ENCODE data around the gene PODXL.

PODXL gene

DNA sequence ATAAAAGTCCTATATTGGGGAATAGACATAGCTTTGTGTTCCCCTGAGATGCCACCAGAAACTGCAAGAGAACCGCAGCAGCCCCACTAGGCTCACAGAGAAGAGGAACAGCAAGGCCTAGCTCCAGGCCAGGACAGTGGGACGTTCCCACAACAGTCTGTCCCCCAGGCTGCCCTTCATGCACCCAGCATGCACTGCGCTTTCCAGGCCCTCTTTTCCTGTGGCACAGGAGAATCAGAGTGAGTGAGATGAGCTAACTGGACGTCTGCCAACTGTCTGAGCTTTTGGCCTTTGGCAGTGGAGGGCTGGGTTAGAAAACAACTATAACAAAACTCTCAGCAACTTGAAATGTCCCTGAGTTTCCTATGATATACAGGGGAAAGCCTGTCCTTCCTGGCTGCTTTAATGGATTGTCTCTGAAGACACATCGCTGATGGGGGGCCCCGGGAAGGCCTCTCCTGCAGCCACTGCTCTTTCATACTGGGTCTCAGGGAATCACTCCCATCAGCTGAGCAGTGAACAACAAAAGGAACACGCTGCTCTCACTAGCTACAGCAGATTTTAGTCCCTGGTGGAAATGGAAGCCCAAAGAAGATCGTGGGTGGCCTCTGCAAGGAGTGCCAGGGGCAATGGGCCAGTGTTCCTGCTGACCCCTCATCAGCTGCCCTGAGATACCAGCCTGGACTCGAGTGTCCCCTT is 53.5 kb downstream of the PODXL start:
- Histone ChIP-seq H3K9me3 (ENCODE audit: control extremely low read depth in 1 of 5, control insufficient read depth in 4 of 5, insufficient read depth in 2 of 5, low read depth in 1 of 5, low read length in 4 of 5) (no peaks in the 10 kb centered on the region), H3K4me1 (ENCODE audit: control extremely low read depth in 1 of 4, control insufficient read depth in 4 of 4, insufficient read depth in 4 of 4, low read length in 3 of 4) (peaks cover 0 to 27% (median 21%) of the 10 kb centered on the region in 4 experiments), H3K4me3 (ENCODE audit: control insufficient read depth in 1 of 7, extremely low read depth in 1 of 7, insufficient read depth in 4 of 7, low read depth in 2 of 7, low read length in 6 of 7) (no peak overlapping the region), H3K27ac (ENCODE audit: insufficient read depth in 1 of 2, low read depth in 1 of 2, low read length in 2 of 2, poor library complexity in 1 of 2, severe bottlenecking in 2 of 2) (no peak overlapping the region), H3K36me3 (ENCODE audit: control insufficient read depth in 4 of 4, insufficient read depth in 4 of 4, low read length in 3 of 4) (peaks cover 0 to 12% (median under 1%) of the 10 kb centered on the region in 4 experiments), H3K27me3 (replicated peaks in 2 of 5; ENCODE audit: control insufficient read depth in 4 of 5, insufficient read depth in 5 of 5, low read length in 4 of 5) (no peaks in the 10 kb centered on the region)
- DNase-seq: no peak
- POLR2A ChIA-PET: no interaction called here
- 86% methylated on average over 8 of the region's 9 CpGs for WGBS (ENCODE audit: insufficient coverage)
- CTCF ChIA-PET: interaction anchor here (0.9 to 10.5 kb wide), 3 partner anchors 9 to 185 kb away, joined by 4 to 113 read pairs (median 27); no protein-coding TSS in a partner anchor

DNA sequence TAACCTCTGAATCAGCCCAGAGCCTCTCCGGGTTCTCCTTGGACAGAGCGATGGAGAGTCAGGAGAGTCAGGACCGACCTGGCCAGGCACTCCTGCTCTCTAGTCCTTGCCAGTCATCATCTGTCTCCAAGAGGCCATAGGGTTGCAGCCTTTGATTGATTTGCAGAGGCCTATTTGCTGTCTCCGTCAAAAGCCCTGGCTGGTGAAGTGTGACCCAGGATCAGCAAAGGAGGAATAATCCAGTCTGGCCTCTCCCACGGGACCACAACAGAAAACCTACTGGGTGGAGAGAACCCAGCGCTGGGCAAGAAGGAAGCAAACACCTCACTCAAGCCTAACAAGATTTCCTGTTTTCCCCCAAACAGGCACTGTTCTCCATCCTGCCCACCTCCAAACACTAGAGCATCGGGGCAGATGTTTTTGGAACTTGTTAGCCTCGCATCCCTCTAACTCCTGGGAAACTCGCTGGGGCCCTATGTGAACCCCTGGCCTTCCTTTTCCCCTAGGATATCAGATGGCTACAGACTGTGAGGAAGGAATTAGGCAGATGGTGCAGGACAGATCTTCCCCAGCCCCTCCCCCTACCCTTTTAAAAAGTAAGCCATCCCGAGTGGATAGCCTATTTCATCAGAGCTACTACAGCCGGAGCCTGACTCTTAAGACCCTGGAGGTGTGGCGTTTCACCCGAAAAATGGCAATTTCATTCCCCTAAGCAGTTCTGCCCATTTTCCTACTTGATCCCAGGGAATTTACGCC is 54.3 kb downstream of the PODXL start:
- no peaks in the 10 kb centered on the region for H3K9me3 ChIP-seq (ENCODE audit: control extremely low read depth in 1 of 5, control insufficient read depth in 4 of 5, insufficient read depth in 2 of 5, low read depth in 1 of 5, low read length in 4 of 5)
- ChIA-PET CTCF (interaction anchor here (0.9 to 10.5 kb wide), 4 partner anchors 9 to 184 kb away, joined by 3 to 113 read pairs (median 16); no protein-coding TSS in a partner anchor), POLR2A (no interaction called here)
- H3K27me3 ChIP-seq (replicated peaks in 2 of 5; ENCODE audit: control insufficient read depth in 4 of 5, insufficient read depth in 5 of 5, low read length in 4 of 5): no peaks in the 10 kb centered on the region
- DNase-seq: no peak
- peaks cover 0 to 26% (median 21%) of the 10 kb centered on the region in 4 experiments for H3K4me1 ChIP-seq (ENCODE audit: control extremely low read depth in 1 of 4, control insufficient read depth in 4 of 4, insufficient read depth in 4 of 4, low read length in 3 of 4)
- H3K36me3 ChIP-seq (ENCODE audit: control insufficient read depth in 4 of 4, insufficient read depth in 4 of 4, low read length in 3 of 4): peaks cover 2 to 19% (median 3%) of the 10 kb centered on the region in 4 experiments
- 78% methylated on average over 12 of the region's 14 CpGs for WGBS (ENCODE audit: insufficient coverage)
- H3K4me3 ChIP-seq (ENCODE audit: control insufficient read depth in 1 of 7, extremely low read depth in 1 of 7, insufficient read depth in 4 of 7, low read depth in 2 of 7, low read length in 6 of 7): no peak overlapping the region
- H3K27ac ChIP-seq (ENCODE audit: insufficient read depth in 1 of 2, low read depth in 1 of 2, low read length in 2 of 2, poor library complexity in 1 of 2, severe bottlenecking in 2 of 2): no peak overlapping the region

DNA sequence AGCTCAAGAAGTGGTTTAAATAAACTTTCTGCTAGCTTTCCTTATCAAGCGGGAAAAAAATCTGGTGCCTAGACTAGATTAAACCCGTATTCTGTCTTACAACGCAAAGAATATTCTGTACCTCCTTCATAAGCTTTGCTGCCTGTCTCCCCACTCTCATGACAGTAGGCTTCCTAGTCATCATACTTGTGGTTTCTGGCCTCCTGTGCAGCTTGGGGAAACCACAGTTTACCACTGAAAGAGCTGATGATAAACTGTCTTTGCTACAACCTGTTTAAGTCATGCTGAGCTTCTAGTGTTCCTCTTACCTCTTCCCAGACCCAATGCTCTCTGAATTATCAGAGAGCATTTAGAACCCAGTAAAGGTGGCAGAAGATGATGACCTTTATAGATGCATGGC is 55.0 kb downstream of the PODXL start:
- POLR2A ChIA-PET: no interaction called here
- Histone ChIP-seq H3K4me3 (ENCODE audit: control insufficient read depth in 1 of 7, extremely low read depth in 1 of 7, insufficient read depth in 4 of 7, low read depth in 2 of 7, low read length in 6 of 7) (no peak overlapping the region), H3K9me3 (ENCODE audit: control extremely low read depth in 1 of 5, control insufficient read depth in 4 of 5, insufficient read depth in 2 of 5, low read depth in 1 of 5, low read length in 4 of 5) (no peaks in the 10 kb centered on the region), H3K4me1 (ENCODE audit: control extremely low read depth in 1 of 4, control insufficient read depth in 4 of 4, insufficient read depth in 4 of 4, low read length in 3 of 4) (peaks cover 0 to 26% (median 21%) of the 10 kb centered on the region in 4 experiments), H3K36me3 (ENCODE audit: control insufficient read depth in 4 of 4, insufficient read depth in 4 of 4, low read length in 3 of 4) (peaks cover 2 to 20% (median 7%) of the 10 kb centered on the region in 4 experiments), H3K27me3 (replicated peaks in 2 of 5; ENCODE audit: control insufficient read depth in 4 of 5, insufficient read depth in 5 of 5, low read length in 4 of 5) (no peaks in the 10 kb centered on the region), H3K27ac (ENCODE audit: insufficient read depth in 1 of 2, low read depth in 1 of 2, low read length in 2 of 2, poor library complexity in 1 of 2, severe bottlenecking in 2 of 2) (no peak overlapping the region)
- CTCF ChIA-PET: interaction anchor here (0.9 to 10.5 kb wide), 4 partner anchors 8 to 156 kb away, joined by 3 to 113 read pairs (median 15); no protein-coding TSS in a partner anchor
- DNase-seq: peak; percentile 40 to 88 (median 87)
- 49% methylated on average over 3 of the region's 3 CpGs for WGBS (ENCODE audit: insufficient coverage)

DNA sequence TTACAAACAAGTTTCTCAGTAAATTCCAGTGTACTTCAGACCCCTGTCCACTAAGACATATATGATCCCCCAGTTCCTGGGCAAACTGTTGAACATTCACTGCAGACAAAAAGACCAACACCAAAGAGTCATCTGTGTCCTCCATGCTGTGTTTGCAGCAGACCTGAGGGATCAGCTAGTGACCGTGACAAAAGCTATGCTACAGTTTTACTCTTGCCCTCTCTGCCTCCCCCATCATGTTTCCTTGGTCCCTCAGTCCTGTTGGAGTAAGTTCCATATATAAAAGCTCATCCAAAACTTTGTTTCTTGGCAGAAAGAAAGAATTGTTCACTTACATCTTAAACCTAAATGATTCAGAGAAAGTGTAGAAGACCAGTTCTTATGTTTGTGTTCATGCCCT is 56.1 kb downstream of the PODXL start:
- Histone ChIP-seq H3K9me3 (ENCODE audit: control extremely low read depth in 1 of 5, control insufficient read depth in 4 of 5, insufficient read depth in 2 of 5, low read depth in 1 of 5, low read length in 4 of 5) (no peaks in the 10 kb centered on the region), H3K4me1 (ENCODE audit: control extremely low read depth in 1 of 4, control insufficient read depth in 4 of 4, insufficient read depth in 4 of 4, low read length in 3 of 4) (peaks cover 0 to 26% (median 21%) of the 10 kb centered on the region in 4 experiments), H3K27me3 (replicated peaks in 2 of 5; ENCODE audit: control insufficient read depth in 4 of 5, insufficient read depth in 5 of 5, low read length in 4 of 5) (no peaks in the 10 kb centered on the region), H3K27ac (ENCODE audit: insufficient read depth in 1 of 2, low read depth in 1 of 2, low read length in 2 of 2, poor library complexity in 1 of 2, severe bottlenecking in 2 of 2) (no peak overlapping the region), H3K4me3 (ENCODE audit: control insufficient read depth in 1 of 7, extremely low read depth in 1 of 7, insufficient read depth in 4 of 7, low read depth in 2 of 7, low read length in 6 of 7) (no peak overlapping the region), H3K36me3 (ENCODE audit: control insufficient read depth in 4 of 4, insufficient read depth in 4 of 4, low read length in 3 of 4) (peaks cover 2 to 20% (median 9%) of the 10 kb centered on the region in 4 experiments)
- ChIA-PET POLR2A (no interaction called here), CTCF (interaction anchor here (4.4 to 10.5 kb wide), 2 partner anchors 7 to 12 kb away, joined by 27 to 113 read pairs; no protein-coding TSS in a partner anchor)
- no CpG with 5 or more reads among the region's 1 CpG for WGBS (ENCODE audit: insufficient coverage)
- no peak for DNase-seq

DNA sequence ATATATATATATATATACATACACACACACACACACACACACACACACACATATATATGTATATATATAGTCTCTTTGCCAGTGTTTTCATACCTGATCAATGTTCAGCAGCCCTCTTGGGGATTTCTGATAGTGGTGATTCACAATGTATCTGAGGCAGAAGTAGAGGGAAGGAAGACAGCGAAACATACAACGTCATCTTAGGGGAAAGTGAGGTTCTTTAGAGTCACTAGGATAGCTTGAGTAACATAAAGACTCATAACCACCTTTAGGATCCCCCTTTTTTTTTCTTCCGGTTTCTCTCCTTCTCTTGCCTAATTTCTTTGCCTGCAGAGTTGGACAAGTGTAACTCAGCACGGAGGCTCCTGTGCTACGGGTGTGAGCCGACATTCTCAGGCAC is 56.6 kb downstream of the PODXL start:
- 96% methylated on average over 4 of the region's 6 CpGs for WGBS (ENCODE audit: insufficient coverage)
- ChIA-PET CTCF (interaction anchor here (0.7 to 13.1 kb wide), 4 partner anchors 5 to 24 kb away, joined by 3 to 113 read pairs (median 70); no protein-coding TSS in a partner anchor), POLR2A (no interaction called here)

DNA sequence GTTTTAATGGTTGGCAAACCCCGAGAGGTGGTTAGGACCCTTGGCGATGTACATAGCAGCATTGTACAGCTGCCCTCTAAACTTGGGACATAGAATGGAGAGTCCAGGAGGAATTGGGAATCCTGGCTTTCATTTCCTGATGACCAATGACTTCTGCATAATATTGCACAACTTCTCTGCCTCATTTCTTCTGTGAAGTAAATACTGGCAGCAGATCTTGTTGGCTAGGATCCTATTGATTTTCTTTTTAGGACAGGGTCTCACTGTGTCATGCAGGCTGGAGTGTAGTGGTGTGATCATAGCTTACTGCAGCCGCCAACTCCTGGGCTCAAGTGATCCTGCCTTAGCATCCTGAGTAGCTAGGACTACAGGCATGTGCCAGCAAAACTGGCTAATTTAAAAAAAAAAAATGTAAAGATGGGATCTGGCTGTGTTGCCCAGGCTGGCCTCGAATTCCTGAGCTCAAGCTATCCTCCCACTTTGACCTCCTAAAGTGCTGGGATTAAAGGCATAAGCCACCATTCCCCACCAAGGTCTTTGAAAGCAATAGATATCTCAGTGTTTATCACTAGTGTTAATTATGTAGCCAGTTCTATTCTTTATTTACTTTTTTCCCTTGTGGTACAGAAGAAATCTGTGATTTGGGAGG is 58.1 kb downstream of the PODXL start:
- WGBS (ENCODE audit: insufficient coverage): 100% methylated on average over 3 of the region's 4 CpGs
- Histone ChIP-seq H3K36me3 (ENCODE audit: control insufficient read depth in 4 of 4, insufficient read depth in 4 of 4, low read length in 3 of 4) (peaks cover 2 to 20% (median 10%) of the 10 kb centered on the region in 4 experiments), H3K9me3 (ENCODE audit: control extremely low read depth in 1 of 5, control insufficient read depth in 4 of 5, insufficient read depth in 2 of 5, low read depth in 1 of 5, low read length in 4 of 5) (no peaks in the 10 kb centered on the region), H3K4me3 (ENCODE audit: control insufficient read depth in 1 of 7, extremely low read depth in 1 of 7, insufficient read depth in 4 of 7, low read depth in 2 of 7, low read length in 6 of 7) (no peak overlapping the region), H3K27ac (ENCODE audit: insufficient read depth in 1 of 2, low read depth in 1 of 2, low read length in 2 of 2, poor library complexity in 1 of 2, severe bottlenecking in 2 of 2) (no peak overlapping the region), H3K27me3 (replicated peaks in 2 of 5; ENCODE audit: control insufficient read depth in 4 of 5, insufficient read depth in 5 of 5, low read length in 4 of 5) (no peaks in the 10 kb centered on the region), H3K4me1 (ENCODE audit: control extremely low read depth in 1 of 4, control insufficient read depth in 4 of 4, insufficient read depth in 4 of 4, low read length in 3 of 4) (peaks cover 0 to 26% (median 21%) of the 10 kb centered on the region in 4 experiments)
- ChIA-PET CTCF (interaction anchor here (1.1 to 13.1 kb wide), 3 partner anchors 6 to 47 kb away, joined by 3 to 113 read pairs (median 3); no protein-coding TSS in a partner anchor), POLR2A (no interaction called here)
- no peak for DNase-seq

More for the DNA sequence above, 56.6 kb downstream of the PODXL start:
- Histone ChIP-seq H3K36me3 (ENCODE audit: control insufficient read depth in 4 of 4, insufficient read depth in 4 of 4, low read length in 3 of 4) (peaks cover 2 to 20% (median 9%) of the 10 kb centered on the region in 4 experiments), H3K4me3 (ENCODE audit: control insufficient read depth in 1 of 7, extremely low read depth in 1 of 7, insufficient read depth in 4 of 7, low read depth in 2 of 7, low read length in 6 of 7) (no peak overlapping the region), H3K27ac (ENCODE audit: insufficient read depth in 1 of 2, low read depth in 1 of 2, low read length in 2 of 2, poor library complexity in 1 of 2, severe bottlenecking in 2 of 2) (no peak overlapping the region), H3K27me3 (replicated peaks in 2 of 5; ENCODE audit: control insufficient read depth in 4 of 5, insufficient read depth in 5 of 5, low read length in 4 of 5) (no peaks in the 10 kb centered on the region), H3K9me3 (ENCODE audit: control extremely low read depth in 1 of 5, control insufficient read depth in 4 of 5, insufficient read depth in 2 of 5, low read depth in 1 of 5, low read length in 4 of 5) (no peaks in the 10 kb centered on the region), H3K4me1 (ENCODE audit: control extremely low read depth in 1 of 4, control insufficient read depth in 4 of 4, insufficient read depth in 4 of 4, low read length in 3 of 4) (peaks cover 0 to 26% (median 21%) of the 10 kb centered on the region in 4 experiments)
- no peak for DNase-seq

Data from common myeloid progenitor, CD34-positive (primary cell).